GM18867 (cell line): Measurements from ENCODE around the gene P2RX3.

Source experiments
- ATAC-seq: cut with Tn5 transposase; IDR thresholded peaks from one replicate; pipeline ENCODE4 v1.9.1; 2021; ENCODE audit warnings: mild to moderate bottlenecking, moderate library complexity; ENCODE audit not compliant: unreplicated experiment

Gene P2RX3

DNA sequence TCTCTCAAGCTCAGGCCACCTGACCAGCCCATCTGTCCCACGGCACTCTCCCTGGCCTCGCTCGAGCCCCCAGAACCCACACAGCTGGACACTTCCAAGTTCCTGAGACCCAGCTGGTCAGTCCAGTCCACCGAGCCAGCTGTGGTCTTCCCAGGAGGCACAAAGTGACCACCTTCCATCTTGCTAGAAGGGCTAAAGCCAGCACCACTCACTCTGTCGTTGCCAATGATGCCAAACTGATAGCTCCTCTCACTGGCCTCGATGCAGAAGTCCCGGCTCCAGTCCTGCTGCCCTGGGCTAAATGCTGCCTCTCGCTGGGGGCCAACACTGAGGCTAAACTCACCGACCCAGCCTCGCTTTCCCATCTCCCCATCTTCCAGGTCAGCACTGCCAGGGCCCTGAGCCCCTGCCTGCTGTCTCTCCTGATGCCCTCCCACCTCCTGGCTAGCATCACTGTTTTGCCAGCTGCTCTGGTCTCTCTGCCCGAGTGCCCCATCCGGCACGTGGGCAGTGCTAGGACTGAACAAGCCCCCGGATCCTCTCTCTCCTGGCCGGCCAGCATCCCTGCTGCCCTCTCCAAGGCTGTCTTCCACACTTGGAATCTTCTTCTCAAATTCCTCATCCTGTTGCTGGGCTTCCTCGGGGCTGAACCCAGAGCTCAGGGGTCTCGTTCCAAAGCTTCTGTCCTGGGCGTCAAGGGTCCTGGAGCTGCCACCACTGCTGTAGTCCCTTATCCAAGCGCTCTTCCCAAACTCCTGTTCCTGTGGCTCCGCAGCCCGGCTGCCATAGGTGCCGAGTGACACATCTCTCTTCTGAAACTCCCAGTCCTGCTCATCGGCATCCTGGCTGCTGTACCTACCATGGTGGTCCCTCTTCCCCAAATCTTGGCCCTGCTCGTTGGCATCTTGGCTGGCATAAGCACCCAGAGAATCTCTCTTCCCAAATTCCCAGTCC, 28.8 kb upstream of the P2RX3 start:
- ATAC-seq, result no peak

DNA sequence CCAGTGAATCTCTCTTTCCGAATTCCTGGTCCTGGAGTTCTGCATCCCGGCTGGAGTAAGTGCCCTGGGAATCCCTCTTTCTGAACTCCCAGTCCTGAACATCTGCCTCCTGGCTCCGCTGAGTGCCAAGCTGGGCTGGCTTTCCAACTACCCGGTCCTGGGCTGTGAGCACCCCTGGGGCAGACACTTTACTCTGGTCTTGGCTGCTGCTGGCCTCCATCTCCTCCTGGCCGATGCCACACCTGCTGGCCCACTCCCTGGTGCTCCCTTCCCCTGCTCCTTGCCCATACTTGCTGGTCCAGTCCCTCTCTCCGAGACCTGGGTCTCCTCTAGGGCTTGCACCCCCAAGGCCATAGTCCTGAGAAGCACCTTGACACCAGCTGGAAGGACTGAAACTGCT, 28.1 kb upstream of the P2RX3 start:
- no peak for ATAC-seq

DNA sequence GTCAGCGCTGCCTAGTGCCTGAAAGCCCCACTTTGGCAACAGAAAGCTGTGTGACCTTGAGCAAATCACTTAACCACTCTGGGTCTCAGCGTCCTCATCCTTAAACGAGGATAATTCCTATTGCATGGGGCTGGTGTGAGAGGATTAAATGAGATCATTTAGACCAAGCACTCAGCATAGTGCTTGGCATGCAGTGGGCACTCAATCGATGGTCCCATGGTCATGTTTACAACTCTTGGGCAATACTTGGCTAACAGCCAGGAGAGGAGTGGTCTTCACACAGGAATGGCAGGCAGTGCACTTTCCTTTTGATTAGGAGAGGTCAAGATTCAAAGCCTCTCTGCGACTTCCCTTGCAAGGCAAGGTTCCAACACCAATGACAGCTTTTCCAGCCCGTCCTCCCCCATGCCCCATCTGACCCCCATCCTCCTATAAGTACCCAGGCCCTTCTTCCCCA, 27.5 kb upstream of the P2RX3 start:
- ATAC-seq, result no peak

DNA sequence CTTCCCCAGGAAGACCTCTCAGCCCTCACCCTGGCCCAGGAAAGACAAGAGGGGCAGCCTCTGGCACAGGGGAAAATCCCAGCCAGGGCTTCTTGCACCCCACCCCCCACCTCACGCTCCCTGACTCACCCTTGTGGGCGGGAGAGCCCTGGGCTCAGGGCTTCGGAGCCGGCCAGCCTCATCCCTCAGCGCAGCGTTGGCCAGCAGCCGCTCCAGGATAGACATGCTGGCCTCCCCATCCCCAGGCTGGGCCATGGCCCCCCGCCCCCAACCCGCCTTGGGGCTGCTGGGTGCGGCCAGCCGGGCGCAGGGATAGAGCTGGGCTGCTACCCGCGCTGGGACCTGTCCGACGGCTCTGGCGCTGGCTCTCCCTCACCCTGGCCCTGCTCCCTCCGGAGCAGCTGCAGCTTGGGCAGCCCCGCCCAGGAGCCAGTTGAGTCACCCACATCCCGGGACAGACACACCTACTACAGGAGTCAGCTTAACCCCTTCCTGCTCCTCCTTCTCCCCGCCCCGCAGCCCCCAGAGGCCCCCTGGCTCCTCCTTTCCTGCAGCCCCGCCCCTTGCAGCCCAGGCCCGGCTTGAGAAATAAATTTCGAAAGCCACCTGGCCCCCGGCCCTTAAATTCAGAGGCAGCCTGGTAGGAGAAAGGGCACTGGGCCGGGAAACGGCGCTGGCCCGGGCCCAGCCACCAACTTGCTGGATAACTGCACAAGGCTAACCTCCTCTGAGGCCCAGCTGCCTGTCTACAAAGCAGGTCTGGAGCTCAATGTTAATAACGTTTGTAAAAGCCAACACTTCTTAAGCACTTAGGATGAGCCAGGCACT, 26.8 kb upstream of the P2RX3 start:
- peak; percentile 92 for ATAC-seq

DNA sequence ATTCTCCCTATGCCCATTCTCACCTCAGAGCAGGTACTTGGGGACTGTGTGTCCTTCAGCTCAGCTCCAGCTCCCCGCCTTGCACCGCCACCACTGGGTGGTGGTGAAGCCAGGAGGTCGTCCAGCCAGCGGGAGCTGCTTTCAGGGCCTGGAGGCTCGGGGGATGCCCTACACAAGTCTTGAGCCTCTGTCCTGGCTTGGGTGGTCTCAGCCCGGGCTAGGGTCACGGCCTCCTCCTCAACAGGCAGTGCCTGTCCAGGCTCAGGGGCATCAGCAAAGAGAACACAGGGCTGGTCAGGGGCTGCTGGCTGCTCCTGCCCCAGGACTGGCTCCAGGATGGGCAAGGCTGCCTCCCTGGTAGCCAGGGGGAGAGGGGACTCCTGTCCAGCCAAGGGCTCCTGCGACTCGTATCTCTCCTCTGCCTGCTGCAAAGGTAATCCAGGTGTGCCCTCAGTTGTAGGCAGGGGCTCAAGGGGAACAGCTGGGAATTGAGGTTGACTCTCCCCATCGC, 25.6 kb upstream of the P2RX3 start:
- no peak for ATAC-seq

DNA sequence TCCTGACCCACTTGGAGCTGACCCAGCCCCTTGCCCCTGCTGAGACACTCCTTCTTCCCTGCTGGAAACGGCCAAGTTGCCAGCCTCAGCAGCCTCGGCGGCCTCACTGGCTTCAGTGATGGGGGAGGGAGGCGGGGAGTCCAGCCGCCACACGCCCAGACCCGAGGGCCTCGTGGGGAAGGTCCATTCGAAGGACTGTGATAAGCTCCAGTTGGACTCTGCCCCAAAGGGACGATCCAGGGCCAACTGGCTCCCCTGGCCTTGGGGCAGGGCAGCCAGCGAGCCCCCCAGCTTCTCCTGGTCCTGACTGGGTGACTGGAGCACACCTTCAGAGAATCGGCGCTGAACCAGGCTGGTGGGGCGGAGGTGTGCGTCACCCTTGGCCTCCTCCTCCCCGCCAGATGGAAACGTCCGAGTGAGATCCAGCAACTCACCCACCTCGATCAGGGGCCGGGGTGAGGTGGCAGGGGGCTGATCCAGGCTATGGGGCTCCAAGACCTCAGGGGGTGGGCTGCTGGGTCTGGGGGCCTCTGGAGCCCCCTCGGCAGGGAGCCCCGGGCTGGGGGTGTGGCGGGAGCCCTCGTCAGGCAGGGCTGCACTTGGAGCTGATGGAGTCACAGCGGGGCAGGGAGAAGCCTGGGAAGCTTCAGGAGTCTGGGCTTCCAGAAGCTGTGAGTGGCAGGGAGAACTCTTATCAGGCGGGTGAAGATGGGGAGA, 24.9 kb upstream of the P2RX3 start:
- no peak for ATAC-seq

DNA sequence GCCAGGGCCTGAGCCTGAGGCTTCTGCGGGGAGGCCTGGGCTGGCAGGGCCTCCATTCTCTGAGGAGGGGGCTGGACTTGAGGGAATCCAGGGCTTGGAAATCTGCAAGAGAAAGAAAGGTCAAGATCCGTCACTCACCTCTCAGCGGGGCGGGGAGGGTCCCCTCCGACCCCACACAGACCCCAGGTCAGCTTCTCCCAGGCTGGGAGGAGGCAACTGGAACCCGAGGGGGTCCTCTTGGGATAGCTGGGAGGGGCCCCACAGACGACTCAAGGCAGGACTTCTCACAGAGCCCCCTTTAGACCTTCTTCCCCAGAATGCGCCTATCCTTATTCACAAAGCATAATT, 24.4 kb upstream of the P2RX3 start:
- no peak for ATAC-seq

DNA sequence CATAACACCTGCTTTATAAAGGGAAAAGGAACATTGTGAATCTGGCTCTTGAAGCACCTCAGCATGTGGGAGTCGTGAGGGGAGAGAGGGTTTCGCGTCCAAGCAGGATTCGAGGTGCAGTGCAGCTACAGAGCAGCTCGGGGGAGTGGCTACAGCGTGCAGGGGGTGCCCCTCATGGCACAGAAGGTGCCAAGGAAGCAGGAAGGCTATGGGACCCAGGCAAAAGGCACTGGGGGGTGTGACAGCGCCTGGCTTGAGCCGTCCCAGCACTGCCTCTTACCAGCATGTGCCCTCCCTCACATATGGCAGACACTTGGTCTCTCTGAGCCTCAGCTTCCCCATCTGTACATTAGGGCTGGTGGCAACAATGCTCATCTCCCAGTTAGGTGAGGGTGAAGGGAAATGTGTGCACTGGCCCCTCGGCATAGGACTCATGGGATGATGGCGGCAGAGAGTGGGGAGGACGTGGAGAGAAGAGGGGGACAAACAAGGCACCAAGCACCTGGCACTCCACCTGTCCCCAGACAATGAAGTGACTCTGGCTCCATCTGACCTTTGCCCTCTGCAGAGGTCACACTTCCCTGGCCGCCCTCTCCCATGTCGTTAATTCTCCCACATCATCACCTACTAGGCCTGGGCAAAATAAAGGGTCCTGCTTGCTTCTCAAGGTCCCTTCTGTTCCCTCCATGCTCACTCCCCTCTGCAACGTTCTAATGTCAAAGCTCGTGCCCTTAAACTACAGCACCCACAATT, 23.8 kb upstream of the P2RX3 start:
- ATAC-seq, result no peak

DNA sequence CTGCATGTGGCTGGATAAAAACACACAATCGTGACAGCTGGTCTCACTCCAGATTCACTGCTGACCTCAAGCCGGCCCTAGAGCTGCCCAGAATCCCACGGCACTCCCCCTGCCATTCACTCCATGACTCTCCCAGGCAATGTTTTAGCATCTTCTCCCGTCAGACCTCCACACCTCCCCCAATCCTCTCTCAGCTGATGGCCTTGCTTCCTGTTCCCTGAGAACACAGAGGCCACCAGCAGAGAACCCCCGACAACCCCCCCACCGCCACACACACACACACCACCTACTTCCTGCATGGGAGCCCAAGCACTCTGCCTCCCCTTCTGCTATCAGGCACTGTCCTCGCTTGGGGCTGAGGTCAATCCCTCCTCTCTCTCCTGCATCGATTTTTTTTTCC, 22.7 kb upstream of the P2RX3 start:
- no peak for ATAC-seq

DNA sequence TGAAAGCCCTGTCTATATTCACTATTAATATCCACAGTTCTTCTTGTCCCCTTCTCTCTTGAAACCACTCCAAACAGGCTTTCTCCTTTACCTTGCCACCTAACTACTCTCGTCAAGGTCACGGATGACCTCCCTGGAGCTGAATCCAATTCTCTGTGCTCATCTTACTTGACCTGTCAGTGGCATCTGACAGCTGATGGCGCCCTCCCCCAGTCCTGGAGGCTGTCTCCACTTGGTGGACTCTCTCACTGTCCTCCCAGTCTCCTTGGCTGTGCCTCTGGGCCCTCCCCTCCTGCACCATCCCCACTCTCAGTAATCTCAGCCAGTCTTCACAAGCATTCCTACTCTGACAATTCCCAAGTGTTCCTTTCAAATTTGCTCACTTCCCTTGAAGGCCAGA, 22.1 kb upstream of the P2RX3 start:
- ATAC-seq, result no peak

DNA sequence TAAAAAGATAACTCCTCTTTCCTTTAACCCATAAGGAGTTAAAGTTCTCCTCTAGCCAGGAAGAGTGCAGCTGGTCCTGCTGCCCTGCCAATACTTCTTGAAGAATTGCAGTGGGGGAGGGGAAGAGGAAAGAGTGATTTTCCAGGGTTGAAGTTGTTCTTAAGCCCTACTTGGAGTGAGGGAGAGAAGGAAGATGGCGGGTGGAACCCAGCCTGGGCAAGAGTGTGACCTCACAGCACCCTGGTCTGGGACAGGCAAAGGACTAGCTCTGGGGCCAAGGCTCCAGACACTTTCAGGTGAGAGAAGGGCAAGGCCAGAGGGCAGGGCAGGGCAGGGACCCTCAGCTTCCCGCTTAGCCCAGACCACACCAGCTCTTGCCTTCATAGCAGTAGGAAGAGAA, 20.0 kb upstream of the P2RX3 start:
- ATAC-seq, result no peak

DNA sequence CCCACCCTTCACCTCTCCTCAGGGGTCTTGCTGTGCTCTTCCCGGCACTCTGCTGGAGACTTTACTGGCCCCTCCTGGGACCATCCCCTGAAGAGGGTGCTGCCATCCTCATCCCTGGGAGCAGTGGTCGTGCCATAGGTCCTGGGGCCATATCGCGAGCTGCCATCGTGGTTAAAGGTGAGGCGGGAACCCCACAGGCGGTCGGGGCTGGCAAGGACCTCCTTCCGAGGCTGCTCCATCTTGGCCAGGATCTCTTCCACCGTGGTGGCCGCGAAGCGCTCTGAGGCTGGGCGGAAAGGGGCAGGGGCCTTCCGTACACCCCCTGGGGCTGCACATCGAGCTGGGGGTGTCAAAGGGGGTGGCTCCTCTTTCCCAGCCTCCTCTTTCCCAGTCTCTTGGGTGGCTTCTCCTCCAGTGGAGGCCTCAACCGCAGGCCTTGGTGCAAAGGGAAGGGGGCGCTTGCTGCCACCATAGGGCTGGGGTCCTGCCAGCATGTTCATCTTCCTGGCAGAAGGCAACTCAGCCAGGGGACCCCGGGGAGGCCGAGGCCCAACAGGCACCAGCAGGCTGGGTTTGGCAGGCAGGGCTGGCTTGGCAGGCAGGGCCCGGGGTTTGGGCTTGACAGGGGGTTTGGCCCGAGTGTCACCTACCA, 18.0 kb upstream of the P2RX3 start:
- ATAC-seq, result no peak

DNA sequence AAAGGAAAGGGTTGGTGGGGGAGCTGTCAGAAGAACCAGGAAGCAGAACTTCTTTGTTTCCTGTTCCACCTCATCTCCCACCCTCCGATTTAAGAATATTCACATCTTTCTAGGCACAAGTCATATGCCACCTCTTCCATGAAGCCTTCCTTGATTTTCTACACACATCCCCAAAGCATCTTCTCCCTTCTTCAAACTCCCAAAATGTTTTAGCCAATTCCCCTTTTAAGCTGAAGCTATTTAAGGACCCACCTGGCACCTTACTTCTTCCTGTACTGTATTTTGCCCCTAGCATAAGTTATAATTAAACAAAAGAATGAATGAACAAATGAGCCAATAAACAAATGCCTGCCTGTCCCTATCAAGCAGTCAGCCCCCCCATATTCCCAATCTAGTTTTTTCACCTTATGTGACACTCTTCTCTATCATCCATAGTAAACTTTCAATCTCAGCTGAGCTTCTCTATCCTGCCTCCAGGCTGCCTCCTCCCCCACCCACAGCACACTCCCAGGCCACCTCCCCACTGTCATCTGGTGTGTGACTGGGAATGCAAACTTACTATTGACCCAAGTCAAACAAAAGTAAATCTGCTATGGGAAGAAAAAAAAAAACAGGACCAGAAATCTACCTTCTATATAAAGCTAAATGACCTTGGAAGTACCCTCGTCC, 17.3 kb upstream of the P2RX3 start:
- ATAC-seq, result no peak

DNA sequence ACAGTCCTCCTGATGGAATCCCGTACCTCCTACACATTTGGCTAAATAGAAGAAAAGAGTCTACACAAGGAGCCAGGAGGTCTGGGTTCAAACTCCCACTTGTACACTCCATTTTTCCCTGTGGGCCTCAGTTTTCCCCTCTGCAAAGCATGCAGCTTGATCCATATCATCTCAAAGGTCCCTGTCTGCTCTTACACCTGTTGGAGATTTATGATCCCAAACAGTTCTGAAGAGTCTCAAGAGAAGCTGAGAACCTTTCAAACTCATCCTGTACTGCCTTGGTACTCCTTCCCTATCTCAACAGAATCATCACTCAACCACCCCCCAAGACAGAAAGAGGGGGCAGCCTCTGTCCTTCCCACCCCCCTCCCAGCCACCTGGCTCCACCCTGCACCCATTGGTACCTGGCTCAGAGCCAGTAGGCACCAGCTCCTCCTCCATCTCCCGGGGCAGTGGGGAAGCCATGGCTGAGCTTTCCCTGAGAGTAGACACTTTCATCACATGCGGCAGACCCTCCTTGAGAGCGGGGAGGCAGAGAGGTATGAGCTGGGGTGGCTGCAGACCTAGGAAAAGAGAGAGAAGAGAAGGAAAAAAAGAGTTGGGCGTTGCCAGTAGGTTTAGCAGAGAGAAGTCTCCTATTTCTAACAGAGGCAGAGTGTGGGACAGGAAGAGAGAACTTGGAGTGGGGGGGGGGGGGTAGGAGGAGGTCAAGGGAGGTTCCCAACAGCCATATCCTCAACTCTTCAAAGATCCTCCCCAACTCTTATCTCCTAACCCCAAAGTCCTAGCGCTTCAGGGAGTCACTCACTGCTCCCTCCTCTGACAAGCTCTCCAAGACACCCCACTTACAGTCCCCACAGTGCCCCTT, 16.5 kb upstream of the P2RX3 start:
- no peak for ATAC-seq

DNA sequence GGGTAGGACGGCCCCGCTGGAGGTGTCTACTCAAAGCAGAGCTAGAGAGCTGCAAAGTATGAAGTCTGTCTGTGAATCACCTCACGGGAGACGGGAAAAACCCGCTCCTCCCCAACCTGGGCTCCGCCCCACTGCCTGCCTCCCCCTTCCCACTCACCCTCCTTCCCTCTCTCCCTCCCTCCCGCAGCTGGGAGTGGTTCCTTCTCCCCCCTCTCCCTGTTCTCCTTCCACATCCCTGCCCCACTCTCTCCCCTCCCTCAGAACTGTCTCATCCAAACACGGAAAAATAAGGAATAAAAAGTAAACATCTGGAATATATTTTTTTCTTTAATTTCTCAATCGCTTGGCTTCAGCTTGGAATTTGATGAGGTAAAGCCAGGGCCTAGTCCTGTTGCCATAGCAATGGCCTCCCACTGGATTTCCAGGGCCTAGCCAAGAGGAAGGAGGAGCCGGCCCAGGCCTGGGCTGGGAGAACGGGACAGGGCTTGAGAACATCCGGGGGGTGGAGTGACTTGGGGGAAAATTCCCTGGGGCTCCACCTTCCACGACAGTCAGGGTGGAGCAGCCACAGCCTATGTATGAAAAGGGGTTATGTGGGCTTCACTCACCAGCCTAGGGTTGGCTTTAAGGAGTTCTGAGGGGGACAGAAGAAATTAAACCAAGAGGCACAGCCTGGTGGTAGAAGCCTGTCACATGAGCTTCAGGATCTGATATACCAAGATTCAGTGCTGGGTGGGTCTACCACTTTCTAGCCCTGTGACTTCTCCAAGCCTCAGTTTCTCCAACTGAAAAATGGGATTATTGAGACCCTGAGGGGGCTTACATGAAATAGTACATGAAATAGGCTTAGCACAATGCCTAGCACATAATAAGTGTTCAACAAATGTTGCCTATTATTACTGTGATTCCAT, 15.6 kb upstream of the P2RX3 start:
- no peak for ATAC-seq

DNA sequence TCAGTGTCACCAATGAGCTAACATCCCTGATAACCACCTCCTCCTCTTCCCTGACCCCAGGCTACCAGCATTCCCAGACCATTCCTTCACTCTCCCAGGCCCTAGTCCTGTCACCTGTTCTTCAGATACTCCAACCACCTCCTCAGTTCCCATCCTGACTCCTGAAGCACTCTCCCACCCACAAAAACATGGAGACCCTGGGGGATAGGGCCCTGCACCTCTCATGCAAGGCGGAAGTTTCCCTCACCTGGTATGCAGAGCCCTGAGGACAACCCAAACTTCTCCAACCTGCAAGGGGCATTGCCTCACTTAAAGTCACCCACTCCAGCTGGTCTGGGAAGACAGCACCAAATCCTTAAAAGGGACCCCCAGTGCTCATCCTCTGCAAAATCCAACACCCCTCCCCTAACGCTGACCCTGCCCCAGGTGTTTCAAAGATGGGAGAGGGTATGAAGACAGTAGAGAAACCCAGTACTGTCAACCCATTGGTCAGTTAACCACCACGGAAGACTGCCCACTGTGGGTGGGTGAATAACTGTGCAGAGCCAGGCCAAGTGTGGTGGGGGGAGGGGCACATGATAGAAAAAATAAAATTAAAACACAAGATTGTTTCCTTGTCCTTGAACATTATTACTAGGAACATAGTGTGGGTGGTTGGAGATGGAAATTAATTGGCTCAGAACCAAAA, 14.8 kb upstream of the P2RX3 start:
- no peak for ATAC-seq

DNA sequence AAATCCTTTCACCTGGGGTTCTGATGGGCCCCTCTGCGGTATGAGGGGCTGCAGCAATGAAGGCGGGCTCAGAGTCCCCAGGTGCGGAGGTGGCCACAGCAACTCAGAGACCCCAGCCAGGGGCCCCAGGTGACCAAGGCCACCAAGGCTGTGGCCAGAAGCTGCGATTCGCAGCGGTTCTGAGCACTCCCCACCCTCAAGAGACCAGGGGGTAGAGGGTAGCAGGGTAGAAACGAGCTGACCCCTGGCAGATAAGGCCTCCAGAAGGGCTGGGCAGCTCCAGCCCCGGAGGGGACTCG, 14.3 kb upstream of the P2RX3 start:
- ATAC-seq, result no peak
